Lower leg skin (tissue), 4 donors: ENCODE results near the gene SCAP. TPM values are rescaled to one million over a fixed set of nuclear protein-coding genes. Genes with fewer than 3 reads are reported as not detected.

Experiments used
- DNase-seq, 2 donors: peaks; one replicate each; pipeline ENCODE4 v3.0.0-alpha.2; 2019; ENCODE audit warnings: low spot score in 2 of 2
- H3K4me3 ChIP-seq: fragments of 200-600 bp; sonication (generic); 2 replicates; pipeline ENCODE4 v1.5.1; 2017; ENCODE audit warnings: mild to moderate bottlenecking, low read depth; ENCODE audit not compliant: poor library complexity, severe bottlenecking
- CTCF ChIP-seq, 3 donors: fragments of 450-650 bp; IDR thresholded peaks; one replicate each; pipeline ENCODE4 v1.5.1; 2016; ENCODE audit warnings: antibody characterized with exemption in 3 of 3, mild to moderate bottlenecking in 3 of 3, moderate library complexity in 2 of 3
- POLR2A ChIP-seq, 2 donors: fragments of 450-650 bp; IDR thresholded peaks; one replicate each; pipeline ENCODE4 v1.6.1; 2016 to 2017; ENCODE audit warnings: antibody characterized with exemption in 2 of 2, mild to moderate bottlenecking in 1 of 2, moderate library complexity in 1 of 2
- WGBS, 2 donors: methylation state at CpG; one replicate each; pipeline ENCODE4 v1.1.5; 2018; 5-methylcytosine and 5-hydroxymethylcytosine counted together
- intact Hi-C: fragments of 100-400 bp; cut with DNase I; formaldehyde crosslinking; loops from one replicate; pipeline ENCODE4 v1.15.0; 2023; ENCODE audit warnings: low total_unique reads
- total RNA-seq, 4 donors: library from RNA; depleted of rRNA; stranded (reverse); fragments of >200 nt; gene quantifications; one replicate each; pipeline ENCODE4 v1.1.0, GENCODE V29; 2016

SCAP gene
- total RNA-seq, 4 donors from 2014 or later: 100 to 188 (median 123) TPM

GRCh38 chr3:47412842-47413520, 62.8 kb downstream of the SCAP start:
- no peak overlapping the region for H3K4me3 ChIP-seq
- no peak for DNase-seq
- 82 to 83% methylated on average over 10 to 11 of the region's 12 CpGs for WGBS, 2 donors
- intact Hi-C loops: no loop called here
- TF ChIP-seq CTCF (IDR thresholded peaks at IDR 0.05): no peak
- no peak for TF ChIP-seq POLR2A (IDR thresholded peaks at IDR 0.05)

DNA sequence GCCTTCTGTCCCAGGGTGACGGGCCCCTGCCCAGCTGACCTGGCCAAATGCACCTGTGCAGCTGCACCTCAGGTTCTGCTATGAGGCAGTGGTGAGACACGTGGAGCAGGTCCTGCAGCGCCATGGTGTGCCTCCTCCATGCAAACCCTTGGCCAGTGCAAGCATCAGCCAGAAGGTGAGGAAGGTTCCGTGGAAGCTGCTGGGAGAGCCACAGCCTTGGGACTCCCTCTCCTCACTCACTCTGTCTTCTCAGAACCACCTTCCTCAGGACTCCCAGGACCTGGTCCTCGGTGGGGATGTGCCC, 63.3 kb downstream of the SCAP start:
- no peak for TF ChIP-seq CTCF (IDR thresholded peaks at IDR 0.05)
- TF ChIP-seq POLR2A (IDR thresholded peaks at IDR 0.05): no peak
- 79 to 90% methylated on average over 5 of the region's 5 CpGs for WGBS, 2 donors
- intact Hi-C loops: no loop called here
- H3K4me3 ChIP-seq: no peak overlapping the region
- DNase-seq: no peak

DNA sequence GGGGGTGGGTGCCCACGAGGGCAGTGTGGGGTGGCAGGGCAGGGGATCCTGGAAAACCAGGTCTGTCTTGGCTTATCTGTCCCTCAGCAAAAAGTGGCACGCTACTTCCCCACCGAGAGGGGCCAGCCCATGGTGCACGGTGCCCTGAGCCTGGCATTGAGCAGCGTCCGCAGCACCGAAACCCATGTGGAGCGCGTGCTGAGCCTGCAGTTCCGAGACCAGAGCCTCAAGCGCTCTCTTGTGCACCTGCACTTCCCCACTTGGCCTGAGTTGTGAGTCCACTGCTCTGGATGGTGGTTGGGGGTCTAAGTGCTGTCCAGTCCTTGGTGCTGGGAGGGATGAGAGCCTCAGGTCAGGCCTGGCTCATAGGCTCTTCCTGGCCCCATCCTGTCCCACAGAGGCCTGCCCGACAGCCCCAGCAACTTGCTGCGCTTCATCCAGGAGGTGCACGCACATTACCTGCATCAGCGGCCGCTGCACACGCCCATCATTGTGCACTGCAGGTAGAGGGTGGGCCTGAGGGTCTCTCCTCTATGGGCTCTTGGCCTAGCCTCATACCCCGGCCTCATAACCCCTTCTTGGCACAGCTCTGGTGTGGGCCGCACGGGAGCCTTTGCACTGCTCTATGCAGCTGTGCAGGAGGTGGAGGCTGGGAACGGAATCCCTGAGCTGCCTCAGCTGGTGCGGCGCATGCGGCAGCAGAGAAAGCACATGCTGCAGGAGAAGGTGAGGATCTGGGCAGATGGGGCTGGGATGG, 63.9 kb downstream of the SCAP start:
- TF ChIP-seq CTCF (IDR thresholded peaks at IDR 0.05): no peak
- no peak for TF ChIP-seq POLR2A (IDR thresholded peaks at IDR 0.05)
- intact Hi-C loops: no loop called here
- no peak for DNase-seq
- 89% methylated on average over 24 of the region's 24 CpGs for WGBS, 2 donors
- no peak overlapping the region for H3K4me3 ChIP-seq

DNA sequence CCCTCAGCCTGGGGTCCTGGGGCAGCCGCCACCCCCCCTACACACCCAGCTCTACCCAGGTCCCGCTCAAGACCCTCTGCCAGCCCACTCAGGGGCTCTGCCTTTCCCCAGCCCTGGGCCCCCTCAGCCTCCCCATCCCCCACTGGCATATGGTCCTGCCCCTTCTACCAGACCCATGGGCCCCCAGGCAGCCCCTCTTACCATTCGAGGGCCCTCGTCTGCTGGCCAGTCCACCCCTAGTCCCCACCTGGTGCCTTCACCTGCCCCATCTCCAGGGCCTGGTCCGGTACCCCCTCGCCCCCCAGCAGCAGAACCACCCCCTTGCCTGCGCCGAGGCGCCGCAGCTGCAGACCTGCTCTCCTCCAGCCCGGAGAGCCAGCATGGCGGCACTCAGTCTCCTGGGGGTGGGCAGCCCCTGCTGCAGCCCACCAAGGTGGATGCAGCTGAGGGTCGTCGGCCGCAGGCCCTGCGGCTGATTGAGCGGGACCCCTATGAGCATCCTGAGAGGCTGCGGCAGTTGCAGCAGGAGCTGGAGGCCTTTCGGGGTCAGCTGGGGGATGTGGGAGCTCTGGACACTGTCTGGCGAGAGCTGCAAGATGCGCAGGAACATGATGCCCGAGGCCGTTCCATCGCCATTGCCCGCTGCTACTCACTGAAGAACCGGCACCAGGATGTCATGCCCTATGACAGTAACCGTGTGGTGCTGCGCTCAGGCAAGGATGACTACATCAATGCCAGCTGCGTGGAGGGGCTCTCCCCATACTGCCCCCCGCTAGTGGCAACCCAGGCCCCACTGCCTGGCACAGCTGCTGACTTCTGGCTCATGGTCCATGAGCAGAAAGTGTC, 64.7 kb downstream of the SCAP start:
- intact Hi-C loops: no loop called here
- no peak for TF ChIP-seq POLR2A (IDR thresholded peaks at IDR 0.05)
- no peak for TF ChIP-seq CTCF (IDR thresholded peaks at IDR 0.05)
- DNase-seq: no peak
- no peak overlapping the region for H3K4me3 ChIP-seq
- 93 to 94% methylated on average over 24 to 27 of the region's 30 CpGs for WGBS, 2 donors

DNA sequence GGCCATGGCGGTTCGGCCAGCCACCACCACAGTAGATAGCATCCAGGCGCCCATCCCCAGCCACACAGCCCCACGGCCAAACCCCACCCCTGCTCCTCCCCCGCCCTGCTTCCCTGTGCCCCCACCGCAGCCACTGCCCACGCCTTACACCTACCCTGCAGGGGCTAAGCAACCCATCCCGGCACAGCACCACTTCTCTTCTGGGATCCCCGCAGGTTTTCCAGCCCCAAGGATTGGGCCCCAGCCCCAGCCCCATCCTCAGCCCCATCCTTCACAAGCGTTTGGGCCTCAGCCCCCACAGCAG, 65.4 kb downstream of the SCAP start:
- intact Hi-C loops: no loop called here
- 67 to 72% methylated on average over 10 of the region's 10 CpGs for WGBS, 2 donors
- no peak overlapping the region for H3K4me3 ChIP-seq
- TF ChIP-seq CTCF (IDR thresholded peaks at IDR 0.05) (no peak), POLR2A (IDR thresholded peaks at IDR 0.05) (no peak)
- DNase-seq: no peak
